DMS153 treated with DMSO at 0.1 percent for 48 hours (cell line): Measurements from ENCODE around the gene KCTD16.

Experiments
- DNase-seq: peaks from one replicate; lab custom pipeline; 2025; ENCODE audit not compliant: unreplicated experiment; lab: John Stamatoyannopoulos, UW

The KCTD16 gene

DNA sequence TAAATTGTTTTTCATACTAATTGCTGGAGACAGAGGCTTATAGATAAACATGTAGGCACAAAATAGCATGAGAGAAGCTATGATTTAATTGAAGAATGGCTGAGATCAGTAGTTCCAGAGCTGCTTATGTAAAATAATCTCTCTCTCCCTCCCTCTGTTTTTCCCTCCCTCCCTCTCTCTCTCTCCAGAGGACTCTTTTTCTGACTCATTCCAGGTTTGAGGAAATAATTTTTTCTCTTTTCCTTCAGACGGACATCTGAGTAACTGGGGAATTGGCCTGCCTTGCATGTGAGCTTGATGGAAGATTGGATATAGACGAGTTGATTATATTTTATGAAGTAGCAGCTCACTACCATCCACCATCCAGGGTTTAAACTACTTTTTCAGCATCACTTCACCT is 35.5 kb downstream of the KCTD16 start:
- no peak for DNase-seq

DNA sequence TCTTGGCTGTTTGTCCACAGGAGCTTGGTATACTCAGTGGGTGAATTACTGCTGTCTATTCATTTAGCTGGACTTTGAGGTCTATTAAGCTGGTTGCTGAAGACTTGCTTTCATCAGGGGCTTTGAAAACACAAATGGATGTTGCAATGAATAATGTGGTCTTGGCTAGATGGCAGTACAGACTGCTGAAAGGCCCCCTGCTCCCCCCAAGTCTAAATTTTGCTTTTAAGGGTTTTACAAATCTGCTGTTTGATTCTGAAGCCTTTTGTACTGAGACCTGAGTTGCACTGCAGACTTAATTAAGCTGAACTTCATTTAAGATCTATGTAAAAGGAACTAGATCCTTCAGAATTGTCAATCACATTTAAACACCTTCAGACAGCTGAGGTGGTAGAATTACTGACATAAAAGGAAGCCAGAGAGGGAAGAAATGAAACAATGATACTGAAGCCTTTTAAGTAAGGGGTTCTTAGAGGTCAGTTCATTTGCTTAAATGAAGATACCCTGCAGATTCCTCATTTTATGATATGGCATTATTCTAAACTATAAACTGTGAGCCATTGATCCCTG is 37.3 kb downstream of the KCTD16 start:
- DNase-seq: no peak

DNA sequence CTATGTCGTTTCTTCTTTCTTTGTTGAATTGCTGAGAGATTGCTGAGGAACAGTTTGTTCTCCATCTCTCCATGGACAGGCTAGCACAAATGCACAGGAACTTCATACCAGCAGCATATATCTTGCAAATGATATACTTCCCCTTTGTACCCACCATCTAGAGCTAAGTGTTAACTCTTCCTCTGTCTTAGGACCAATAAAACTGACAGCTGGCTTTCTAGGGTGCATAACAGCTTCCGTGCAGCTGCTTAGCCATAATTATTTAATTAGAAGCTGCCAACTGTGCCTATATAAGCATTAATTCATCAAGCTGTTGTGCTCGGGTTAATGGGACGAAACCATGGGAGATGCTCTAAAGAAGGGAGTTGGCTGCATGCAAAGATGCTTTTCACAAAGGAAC is 38.7 kb downstream of the KCTD16 start:
- DNase-seq: no peak

GRCh38 chr5:144210655-144211054 is 40.0 kb downstream of the KCTD16 start:
- DNase-seq: no peak

DNA sequence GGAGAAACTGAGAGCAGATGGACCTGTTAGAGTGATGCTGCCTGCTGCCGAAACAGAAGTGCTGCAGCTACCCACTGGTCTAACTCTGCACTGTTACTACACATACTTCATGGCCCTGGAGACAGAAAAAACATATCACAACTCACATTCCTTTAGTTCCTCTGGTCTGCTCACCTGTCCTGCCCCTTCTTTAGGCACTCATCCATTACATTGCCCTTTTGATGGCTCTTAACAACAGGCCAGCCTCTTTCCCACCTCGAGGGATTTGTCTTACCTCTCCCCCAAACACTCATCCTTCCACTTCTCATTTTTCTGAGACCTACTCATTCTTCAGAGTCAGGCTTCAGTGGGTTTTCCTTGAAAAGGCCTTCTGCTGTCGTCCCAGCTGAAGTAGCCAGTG is 49.2 kb downstream of the KCTD16 start:
- DNase-seq: no peak

DNA sequence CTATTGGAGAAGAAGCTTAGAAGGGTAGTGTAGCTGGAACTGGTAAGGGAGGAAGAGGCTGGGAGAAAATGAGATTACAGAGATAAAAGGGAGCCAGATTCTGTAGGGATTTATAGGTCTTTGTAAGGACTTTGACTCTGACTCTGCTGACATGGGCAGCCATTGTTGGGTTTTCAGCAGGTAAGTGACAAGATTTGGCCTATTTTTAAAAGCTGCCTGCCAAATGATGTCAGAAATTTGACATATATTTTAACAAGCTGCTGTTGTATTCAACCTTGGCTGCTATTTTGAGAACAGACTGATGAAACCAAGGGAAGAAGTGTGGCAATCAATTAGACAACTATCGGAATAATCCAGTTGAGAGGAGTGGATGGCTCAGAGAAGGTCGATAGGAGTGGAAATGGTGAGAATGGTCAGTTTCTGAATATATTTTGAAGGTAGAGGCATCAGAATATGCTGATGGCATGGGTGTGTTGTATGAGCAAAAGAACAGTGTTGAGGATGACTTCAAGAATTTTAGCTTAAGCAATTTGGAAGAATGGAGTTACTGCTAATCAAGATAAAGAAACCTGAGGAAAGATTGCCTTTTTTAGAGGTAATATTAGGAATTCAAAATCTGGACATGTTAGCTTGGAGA is 56.8 kb downstream of the KCTD16 start:
- no peak for DNase-seq

DNA sequence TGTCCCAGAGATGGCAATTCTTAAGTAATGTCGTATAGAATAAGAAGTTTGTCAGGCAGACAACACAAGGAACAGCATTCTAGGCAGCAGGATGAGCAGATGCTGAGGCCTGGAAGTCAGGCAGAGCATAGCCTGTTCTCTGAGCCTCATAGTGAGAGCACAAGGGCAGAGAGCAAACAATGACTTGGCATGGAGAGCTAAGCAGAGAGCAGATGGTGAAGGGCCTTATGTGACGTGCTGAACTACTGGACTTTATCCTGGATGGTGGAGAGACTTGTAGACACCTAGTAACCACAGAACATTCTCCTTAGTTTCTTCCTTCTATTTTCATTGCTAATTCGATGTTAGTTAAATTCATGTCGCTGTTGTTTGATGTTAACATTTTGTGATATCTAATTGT is 60.1 kb downstream of the KCTD16 start:
- DNase-seq: peak; percentile 15

DNA sequence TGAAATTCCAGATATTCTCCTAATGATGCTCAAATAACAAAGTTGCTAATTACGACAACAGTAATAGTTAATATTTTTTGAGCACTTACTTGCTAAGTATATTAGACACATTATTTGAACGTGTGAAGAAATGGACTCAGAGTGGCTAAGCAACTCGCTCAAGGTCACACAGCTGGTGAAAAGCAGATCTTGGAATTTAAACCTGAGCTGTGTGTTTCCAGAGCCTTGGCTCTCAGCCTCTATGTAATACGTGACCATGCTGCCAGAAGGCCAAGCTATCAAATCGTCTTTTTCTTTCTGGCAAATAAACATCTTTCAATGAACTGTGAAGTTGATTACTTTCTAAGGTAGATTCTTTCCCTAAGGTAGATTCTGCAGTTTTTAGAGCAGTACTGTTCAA is 61.6 kb downstream of the KCTD16 start:
- no peak for DNase-seq

GRCh38 chr5:144236499-144236898 is 65.8 kb downstream of the KCTD16 start:
- DNase-seq: no peak

DNA sequence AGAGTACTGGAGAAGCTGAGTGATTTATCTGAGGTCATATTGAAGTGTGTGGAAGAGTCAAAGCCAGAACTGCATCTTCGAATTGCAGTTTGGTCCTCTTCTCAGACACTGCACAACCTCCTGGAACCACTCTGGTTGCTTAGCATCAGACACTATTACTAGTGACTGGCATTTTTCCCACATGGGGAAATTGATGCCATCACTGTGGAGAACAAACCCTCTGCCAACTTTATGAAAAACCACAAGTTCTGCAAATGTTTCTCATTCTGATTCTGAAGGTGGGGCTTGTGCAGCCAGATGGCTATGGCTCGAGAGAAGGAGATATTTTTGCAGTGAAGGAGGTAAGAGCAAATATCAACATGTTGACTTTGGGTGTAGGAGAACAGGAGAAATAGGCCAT is 67.2 kb downstream of the KCTD16 start:
- DNase-seq: no peak

DNA sequence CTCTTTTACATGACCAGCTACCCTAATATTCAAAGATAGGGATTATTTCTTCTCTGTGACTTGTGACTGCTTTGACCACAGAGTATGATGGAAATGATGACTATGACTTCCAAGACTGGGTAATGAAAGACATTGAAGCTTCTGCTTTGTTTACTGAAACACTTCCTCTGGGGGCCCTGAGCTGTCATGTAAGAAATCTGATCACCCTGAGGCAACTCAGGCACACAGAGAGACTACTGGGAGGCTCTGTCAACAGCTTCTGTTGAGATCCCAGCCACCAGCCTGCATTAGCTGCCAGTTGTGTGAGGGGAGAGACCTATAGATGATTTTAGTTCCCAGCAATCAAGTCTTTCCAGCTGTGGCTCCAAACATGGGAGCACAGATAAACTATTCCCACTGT is 76.5 kb downstream of the KCTD16 start:
- no peak for DNase-seq

- DNase-seq: no peak
Measured at GRCh38 chr5:144248015-144248414, 77.3 kb downstream of the KCTD16 start.

DNA sequence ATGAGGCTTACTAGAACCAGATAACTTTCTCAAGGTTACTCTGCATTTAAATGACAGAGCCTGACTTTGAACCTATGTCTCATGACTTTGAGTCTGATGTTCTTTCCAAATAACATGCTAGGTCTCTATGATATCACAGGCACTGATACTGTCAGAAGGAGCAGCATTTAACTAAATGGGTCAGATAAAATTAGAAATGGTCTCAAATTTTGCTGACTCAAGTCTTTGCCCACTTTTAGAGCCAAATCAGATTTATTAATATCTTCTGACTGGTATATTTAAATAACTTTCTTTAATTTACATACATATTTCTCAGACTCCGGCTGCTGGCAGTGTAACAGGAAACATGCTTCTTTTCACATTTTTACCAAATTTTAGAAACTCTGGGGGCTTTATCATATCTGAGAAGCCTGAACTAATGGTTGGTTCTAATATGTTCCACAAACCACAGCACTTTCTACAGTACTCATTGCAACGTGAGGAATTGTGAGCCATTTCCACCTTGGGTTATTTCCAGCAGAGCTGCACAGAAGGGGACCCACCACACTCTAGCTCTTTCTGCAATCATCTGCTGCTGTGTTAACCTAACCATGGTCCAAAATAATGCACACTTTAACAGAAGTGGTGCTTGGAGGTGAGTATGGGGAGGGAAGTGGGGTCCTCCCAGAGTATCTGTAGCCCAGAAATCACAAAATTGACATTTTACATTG is 79.2 kb downstream of the KCTD16 start:
- DNase-seq: no peak

DNA sequence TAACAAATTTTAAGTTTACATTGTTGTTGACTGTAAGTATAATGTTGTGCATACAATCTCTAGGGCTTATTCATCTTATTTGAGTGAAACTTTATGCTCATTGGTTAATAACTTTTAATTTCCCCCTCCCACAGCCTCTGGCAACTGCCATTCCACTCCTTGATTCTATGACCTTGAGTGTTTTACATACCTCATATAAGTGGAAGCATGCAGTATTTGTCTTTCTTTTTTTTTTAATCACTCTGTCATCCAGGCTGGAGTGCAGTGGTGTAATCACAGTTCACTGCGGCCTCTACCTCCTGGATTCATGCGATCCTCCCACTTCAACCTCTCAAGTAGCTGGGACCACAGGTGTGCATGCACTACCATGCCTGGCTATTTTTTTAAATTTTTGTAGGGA is 83.9 kb downstream of the KCTD16 start:
- DNase-seq: no peak

DNA sequence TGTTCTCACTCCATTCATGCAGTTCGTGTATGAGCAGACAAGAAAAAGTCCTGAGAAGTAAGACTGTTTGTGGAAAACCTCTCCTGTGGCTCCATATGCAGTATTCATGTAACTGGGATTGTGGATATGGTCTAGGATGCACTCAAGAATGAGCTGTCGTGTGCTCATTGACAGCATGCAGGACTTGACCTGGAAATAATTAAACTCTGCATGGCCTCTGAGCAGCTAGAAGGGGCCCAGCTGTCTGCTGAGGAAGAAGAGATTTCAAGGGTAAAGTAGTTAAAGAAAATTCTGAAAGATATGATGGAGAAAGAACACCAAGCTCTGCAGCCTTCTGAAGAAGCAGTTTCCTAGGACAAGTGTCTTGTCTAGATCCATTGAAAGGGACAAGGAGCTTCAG is 89.4 kb downstream of the KCTD16 start:
- DNase-seq: no peak

GRCh38 chr5:144265643-144266247 is 95.1 kb downstream of the KCTD16 start:
- DNase-seq: no peak

DNA sequence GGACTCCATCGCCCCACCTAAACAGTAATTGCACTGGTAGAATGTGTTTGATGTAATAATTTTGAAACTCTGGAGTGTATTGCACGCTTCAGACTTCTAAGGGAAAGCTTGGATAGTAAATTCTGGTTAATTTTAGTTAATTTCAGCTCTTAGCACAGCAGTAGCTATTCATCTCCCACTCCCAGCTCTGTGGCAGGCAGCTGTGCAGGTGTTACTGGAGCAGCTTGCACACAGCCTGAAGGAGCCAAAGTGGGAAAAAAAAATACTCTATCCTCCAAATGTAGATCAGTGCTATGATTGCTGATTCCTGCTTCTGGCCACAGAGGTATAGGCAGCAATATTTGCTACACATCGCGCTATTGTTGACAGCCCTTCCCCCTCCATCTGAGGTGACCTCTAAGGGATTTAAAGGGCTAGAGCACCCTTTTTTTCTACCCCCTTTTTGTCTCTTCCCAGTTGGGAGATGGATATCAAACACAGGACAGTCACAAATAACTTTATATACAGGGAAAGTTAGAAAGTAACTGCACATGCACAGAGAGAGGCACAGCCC is 97.4 kb downstream of the KCTD16 start:
- no peak for DNase-seq

GRCh38 chr5:144273232-144274027 is 102.8 kb downstream of the KCTD16 start:
- DNase-seq: no peak

- no peak for DNase-seq
Measured at GRCh38 chr5:144275329-144275728, 104.7 kb downstream of the KCTD16 start.

DNA sequence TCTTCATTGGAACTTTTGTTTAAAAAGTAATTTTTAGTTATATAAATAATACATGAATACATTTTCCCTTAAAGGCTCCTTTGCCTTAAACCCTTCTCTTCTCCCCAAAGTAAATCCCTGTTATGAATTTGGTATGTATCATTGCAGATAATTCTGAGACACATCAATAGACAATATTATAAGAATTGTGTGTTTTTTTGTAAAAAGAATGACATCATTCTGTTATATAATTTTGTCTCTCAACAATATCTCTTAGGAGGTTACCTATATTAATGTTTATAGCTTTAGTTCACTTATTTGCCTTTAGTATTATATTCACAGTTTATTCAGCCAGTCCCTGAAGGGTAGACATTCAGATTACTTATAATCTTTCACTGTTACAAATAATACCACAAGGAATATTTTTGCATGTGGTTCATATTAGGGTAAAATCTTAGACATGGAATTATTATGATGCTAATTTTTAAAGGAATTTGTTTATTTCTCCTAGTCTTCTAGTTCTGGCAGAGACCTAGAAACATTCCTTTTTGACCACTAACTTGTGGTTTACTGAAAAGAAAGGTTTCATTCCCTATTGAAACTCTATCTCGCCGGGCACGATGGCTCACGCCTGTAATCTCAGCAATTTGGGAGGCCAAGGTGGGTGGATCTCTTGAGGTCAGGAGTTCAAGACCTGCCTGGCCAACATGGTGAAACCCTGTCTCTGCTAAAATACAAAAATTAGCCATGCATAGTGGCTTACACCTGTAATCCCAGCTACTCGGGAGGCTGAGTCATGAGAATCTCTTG is 105.6 kb downstream of the KCTD16 start:
- no peak for DNase-seq
